WTC11 (cell line): Measurements from ENCODE around the gene IL36RN. TPM values are rescaled to one million over a fixed set of nuclear protein-coding genes. Genes with fewer than 3 reads are reported as not detected.

Experiments
- ATAC-seq: fragments of 200-7000 bp; cut with Tn5 transposase; 2 replicates; pipeline ENCODE4 v1.10.0; 2021; ENCODE audit warnings: mild to moderate bottlenecking, moderate library complexity
- CTCF ChIA-PET: fragments of 300-600 bp; sonication (Branson Sonifier 250); formaldehyde crosslinking; loops from one replicate; lab custom pipeline; 2021; ENCODE audit warnings: antibody characterized with exemption; lab: Charles Lee
- POLR2A ChIA-PET: fragments of 350-600 bp; sonication (Branson Sonifier 250); formaldehyde crosslinking; loops from one replicate; lab custom pipeline; 2021; ENCODE audit warnings: antibody characterized with exemption; lab: Charles Lee
- DNase-seq: peaks from one replicate; pipeline ENCODE4 v3.0.0; 2021; ENCODE audit warnings: low spot score
- H3K27ac Mint-ChIP-seq: 2 replicates; pipeline ENCODE4 v1.8.0; 2021; ENCODE audit warnings: mixed read lengths
- H3K27me3 Mint-ChIP-seq: 2 replicates; pipeline ENCODE4 v1.8.0; 2021; ENCODE audit warnings: low read depth, mild to moderate bottlenecking, moderate library complexity, mixed read lengths
- H3K36me3 Mint-ChIP-seq: 2 replicates; pipeline ENCODE4 v1.8.0; 2021; ENCODE audit warnings: mixed read lengths
- H3K4me1 Mint-ChIP-seq: 2 replicates; pipeline ENCODE4 v1.8.0; 2022; ENCODE audit warnings: mixed read lengths
- H3K4me3 Mint-ChIP-seq: 2 replicates; pipeline ENCODE4 v1.8.0; 2021; ENCODE audit warnings: mild to moderate bottlenecking, moderate library complexity, mixed read lengths
- H3K9me3 Mint-ChIP-seq: 2 replicates; pipeline ENCODE4 v1.8.0; 2021; ENCODE audit warnings: mixed read lengths
- AR ChIP-seq: fragments of 250-450 bp; sonication (Bioruptor Pico); IDR thresholded peaks from 2 replicates; pipeline ENCODE4 v1.9.0; 2021; ENCODE audit warnings: mild to moderate bottlenecking
- ATF1 ChIP-seq: sonication (generic); formaldehyde crosslinking; IDR thresholded peaks from 2 replicates; pipeline ENCODE4 v1.8.1; 2023; ENCODE audit warnings: mild to moderate bottlenecking, moderate library complexity, missing genetic modification reagents
- CREB1 ChIP-seq: sonication (generic); formaldehyde crosslinking; IDR thresholded peaks from 2 replicates; pipeline ENCODE4 v1.8.0; 2023; ENCODE audit warnings: mild to moderate bottlenecking, missing genetic modification reagents
- CREM ChIP-seq: sonication (generic); formaldehyde crosslinking; IDR thresholded peaks from 2 replicates; pipeline ENCODE4 v1.8.1; 2022; ENCODE audit warnings: mild to moderate bottlenecking, missing genetic modification reagents, moderate library complexity
- CTCF ChIP-seq: fragments of 200-600 bp; IDR thresholded peaks from 2 replicates; pipeline ENCODE4 v1.8.0; 2022; ENCODE audit warnings: antibody characterized with exemption
- E2F4 ChIP-seq: sonication (generic); formaldehyde crosslinking; IDR thresholded peaks from 2 replicates; pipeline ENCODE4 v1.8.1; 2022; ENCODE audit warnings: low read depth, mild to moderate bottlenecking, moderate library complexity, missing genetic modification reagents, borderline replicate concordance
- ETV6 ChIP-seq: sonication (generic); formaldehyde crosslinking; IDR thresholded peaks from 2 replicates; pipeline ENCODE4 v1.8.1; 2022; ENCODE audit warnings: mild to moderate bottlenecking, missing genetic modification reagents
- FOXJ3 ChIP-seq: sonication (generic); formaldehyde crosslinking; IDR thresholded peaks from 2 replicates; pipeline ENCODE4 v1.9.0; 2021; ENCODE audit warnings: missing genetic modification reagents, mild to moderate bottlenecking, borderline replicate concordance
- JUN ChIP-seq: sonication (generic); formaldehyde crosslinking; IDR thresholded peaks from 2 replicates; pipeline ENCODE4 v1.8.0; 2023; ENCODE audit warnings: mild to moderate bottlenecking, missing genetic modification reagents
- MYBL2 ChIP-seq: sonication (generic); formaldehyde crosslinking; IDR thresholded peaks from 2 replicates; pipeline ENCODE4 v1.8.1; 2023; ENCODE audit warnings: mild to moderate bottlenecking, moderate library complexity, missing genetic modification reagents
- NFATC4 ChIP-seq: fragments of 250-450 bp; sonication (Bioruptor Pico); IDR thresholded peaks from 2 replicates; pipeline ENCODE4 v1.9.0; 2021; ENCODE audit warnings: mild to moderate bottlenecking
- NFYB ChIP-seq: sonication (generic); formaldehyde crosslinking; conservative IDR thresholded peaks from 2 replicates; pipeline ENCODE4 v1.8.0; 2022; ENCODE audit warnings: low read depth, missing genetic modification reagents
- SOX15 ChIP-seq: fragments of 250-450 bp; sonication (Bioruptor Pico); IDR thresholded peaks from 2 replicates; pipeline ENCODE4 v1.9.0; 2021; ENCODE audit warnings: mild to moderate bottlenecking
- TCF7 ChIP-seq: sonication (generic); formaldehyde crosslinking; IDR thresholded peaks from 2 replicates; pipeline ENCODE4 v1.8.0; 2022; ENCODE audit warnings: mild to moderate bottlenecking, low read depth, missing genetic modification reagents, moderate library complexity
- TEAD4 ChIP-seq: sonication (generic); formaldehyde crosslinking; IDR thresholded peaks from 2 replicates; pipeline ENCODE4 v1.8.0; 2022; ENCODE audit warnings: mild to moderate bottlenecking, missing genetic modification reagents
- ZBTB43 ChIP-seq: sonication (generic); formaldehyde crosslinking; IDR thresholded peaks from 2 replicates; pipeline ENCODE4 v1.8.1; 2023; ENCODE audit warnings: mild to moderate bottlenecking, missing genetic modification reagents
- ZSCAN18 ChIP-seq: fragments of 250-450 bp; sonication (Bioruptor Pico); IDR thresholded peaks from 2 replicates; pipeline ENCODE4 v2.1.2; 2022; ENCODE audit warnings: mild to moderate bottlenecking, moderate library complexity
- total RNA-seq: library from RNA; stranded (reverse); gene quantifications from 3 replicates; pipeline ENCODE4 v1.2.3, GENCODE V29; 2021

Gene IL36RN
- total RNA-seq, 1 experiment from 2014 or later, result not detected

- ChIA-PET CTCF (interaction anchor here (0.8 to 4.4 kb wide), 23 partner anchors 7 to 310 kb away, joined by 3 to 96 read pairs (median 8); partner anchors contain the start of genes IL1F10 and IL36RN), POLR2A (interaction anchor here (1.3 kb wide), 1 partner anchor 119 kb away, joined by 5 read pairs; no protein-coding TSS in a partner anchor)
- Mint-ChIP-seq H3K27ac (no peak overlapping the region), H3K4me3 (no peak overlapping the region), H3K36me3 (no peaks in the 10 kb centered on the region), H3K27me3 (peaks cover 24% of the 10 kb centered on the region), H3K9me3 (no peaks in the 10 kb centered on the region), H3K4me1 (peaks cover 8% of the 10 kb centered on the region)
- TF ChIP-seq TCF7 (no peak), ZSCAN18 (CRISPR knock-in tag) (no peak), SOX15 (CRISPR knock-in tag) (no peak), ATF1 (no peak), MYBL2 (CRISPR knock-in tag) (no peak), ETV6 (CRISPR knock-in tag) (no peak), CREB1 (no peak), E2F4 (CRISPR knock-in tag) (no peak), FOXJ3 (CRISPR knock-in tag) (no peak), JUN (no peak), CTCF (no peak)
- DNase-seq (no peak), ATAC-seq (no peak)
Measured at GRCh38 chr2:113079131-113079530, 20.1 kb downstream of the IL36RN start.

GRCh38 chr2:113080134-113080533 is 21.1 kb downstream of the IL36RN start:
- CTCF ChIA-PET, result interaction anchor here (0.6 to 4.4 kb wide), 54 partner anchors 8 to 309 kb away, joined by 3 to 96 read pairs (median 5); partner anchors contain the start of genes IL1A, IL1F10 and IL36RN
- POLR2A ChIA-PET, result interaction anchor here (1.3 kb wide), 1 partner anchor 118 kb away, joined by 5 read pairs; no protein-coding TSS in a partner anchor
- Mint-ChIP-seq H3K36me3 (no peaks in the 10 kb centered on the region), H3K27ac (no peak overlapping the region), H3K9me3 (no peaks in the 10 kb centered on the region), H3K4me1 (peaks cover 8% of the 10 kb centered on the region), H3K4me3 (no peak overlapping the region), H3K27me3 (peaks cover 26% of the 10 kb centered on the region)
- ATAC-seq (peak; percentile 96), DNase-seq (peak; percentile 75)
- TF ChIP-seq CREM (CRISPR knock-in tag), result no peak
- TF ChIP-seq CTCF, result peak; percentile 39; the same call in 1 of the 2 replicates

- ChIA-PET CTCF (interaction anchor here (1.2 to 2.4 kb wide), 2 partner anchors 111 to 117 kb away, joined by 5 to 30 read pairs; no protein-coding TSS in a partner anchor), POLR2A (no interaction called here)
- TF ChIP-seq NFYB (CRISPR knock-in tag), result no peak
- TF ChIP-seq CREM (CRISPR knock-in tag), result no peak
- no peak for TF ChIP-seq AR (CRISPR knock-in tag)
- no peak for TF ChIP-seq TEAD4
- TF ChIP-seq NFATC4 (CRISPR knock-in tag), result no peak
- no peak for TF ChIP-seq ZBTB43
- no peak overlapping the region for H3K4me3 Mint-ChIP-seq
- H3K4me1 Mint-ChIP-seq, result peaks cover 8% of the 10 kb centered on the region
- ATAC-seq, result no peak
- H3K36me3 Mint-ChIP-seq, result no peaks in the 10 kb centered on the region
- no peak overlapping the region for H3K27ac Mint-ChIP-seq
- H3K27me3 Mint-ChIP-seq, result peaks cover 21% of the 10 kb centered on the region
- no peak for DNase-seq
- H3K9me3 Mint-ChIP-seq, result no peaks in the 10 kb centered on the region
Measured at GRCh38 chr2:113081488-113082210, 22.7 kb downstream of the IL36RN start.
